Activated naive CD4-positive, alpha-beta T cell (primary cell): ENCODE data around the gene ZNF570.

Experiments used
- DNase-seq, 4 experiments: peaks; one replicate each; lab custom pipeline; 2025; lab: John Stamatoyannopoulos, UW

The ZNF570 gene

DNA sequence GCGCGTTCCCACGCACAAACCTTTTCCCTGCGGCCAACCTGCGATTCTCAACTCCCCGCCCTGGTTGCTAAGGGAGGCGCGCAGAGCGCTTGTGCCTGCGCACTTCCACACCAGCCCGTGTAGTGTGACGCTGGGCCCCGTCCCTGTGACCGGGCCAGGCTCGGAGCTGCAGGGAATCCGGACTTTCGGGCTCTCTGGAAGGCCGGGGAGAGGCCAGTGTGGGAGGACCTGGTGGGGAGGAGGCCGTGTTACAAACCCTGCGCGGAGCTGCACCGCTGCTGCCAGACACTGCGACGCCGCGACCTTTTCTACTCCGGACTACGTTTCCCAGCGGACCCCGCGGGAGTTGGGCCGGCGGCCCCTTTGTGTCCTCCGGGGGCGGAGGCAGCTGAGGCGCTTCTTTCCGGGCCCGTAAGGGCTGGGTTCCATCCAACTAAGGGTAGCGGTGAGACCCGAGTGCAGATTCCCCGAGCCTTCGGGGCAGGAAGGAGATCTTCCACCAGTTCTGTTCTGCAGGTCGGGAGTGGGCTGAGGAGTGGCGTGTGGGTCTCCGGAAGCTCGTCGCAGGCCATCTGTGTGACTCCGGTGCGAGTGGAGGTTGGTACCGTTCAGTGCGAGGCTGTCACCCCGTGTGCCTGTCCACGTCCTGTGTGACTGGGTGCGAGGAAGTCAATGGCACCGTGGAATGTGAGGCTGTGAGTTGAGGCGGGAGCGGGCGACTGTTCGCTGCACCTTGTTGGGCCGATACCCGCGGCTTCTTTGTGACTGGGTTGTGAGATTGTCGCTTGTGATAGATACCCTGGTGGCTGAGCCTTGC lies at the start of gene ZNF570:
Gene ZNF570, plus strand, starts transcription at position 396 of the 817 bp plus-strand sequence. CDS start 999 bp downstream, outside the sequence.
- peak; percentile 71 to 86 (median 74) for DNase-seq

DNA sequence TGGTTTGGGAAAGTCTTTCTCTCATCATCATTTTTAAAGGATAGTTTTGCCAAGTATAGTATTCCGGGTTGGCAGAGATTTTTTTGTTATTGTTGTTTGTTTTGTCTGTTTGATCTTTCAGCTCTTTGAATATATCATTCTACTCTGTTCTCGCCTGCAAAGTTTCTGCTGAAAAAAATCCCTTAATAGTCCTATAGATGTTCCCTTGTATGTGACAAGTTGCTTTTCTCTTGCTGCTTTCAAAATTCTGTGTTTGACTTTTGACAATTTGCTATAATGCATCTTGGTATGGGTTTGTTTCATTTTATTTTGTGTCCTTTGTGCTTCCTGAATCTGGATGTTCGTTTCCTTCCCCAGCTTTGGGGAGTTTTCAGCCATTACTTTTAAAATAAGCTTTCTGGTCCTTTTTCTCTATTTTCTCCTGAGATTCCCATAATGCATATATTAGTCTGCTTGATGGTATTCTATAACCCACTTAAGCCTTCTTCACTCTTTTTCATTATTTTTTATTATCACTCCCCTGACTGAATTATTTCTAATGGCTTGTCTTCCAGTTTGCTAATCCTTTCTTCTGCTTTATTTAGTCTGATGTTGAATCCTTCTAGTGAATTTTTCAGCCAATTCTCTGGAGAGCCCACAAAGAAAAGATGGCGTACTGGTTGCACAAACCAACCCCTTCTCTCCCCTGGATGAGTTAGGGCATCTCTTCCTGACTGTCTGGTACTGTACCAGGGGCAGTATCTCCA lies 16.5 kb upstream of the ZNF570 start:
- no peak for DNase-seq

DNA sequence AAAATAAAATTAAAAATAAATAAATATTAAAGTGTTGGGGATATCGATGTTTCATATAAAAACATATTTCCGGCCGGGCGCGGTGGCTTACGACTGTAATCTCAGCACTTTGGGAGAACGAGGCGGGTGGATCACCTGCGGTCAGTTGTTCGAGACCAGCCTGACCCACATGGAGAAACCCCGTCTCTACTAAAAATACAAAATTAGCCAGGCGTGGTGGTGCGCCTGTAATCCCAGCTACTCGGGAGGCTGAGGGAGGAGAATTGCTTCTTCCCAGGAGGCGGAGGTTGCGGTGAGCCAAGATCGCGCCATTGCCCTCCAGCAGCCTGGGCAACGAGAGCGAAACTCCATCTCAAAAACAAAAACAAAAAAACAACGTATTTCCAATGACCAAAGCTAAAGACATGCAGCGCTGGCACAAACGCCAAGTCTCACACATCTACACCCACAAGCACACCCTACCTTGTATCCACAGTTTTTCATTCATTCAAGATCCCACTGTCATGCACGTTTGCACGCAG lies 2.8 kb upstream of the ZNF570 start:
- DNase-seq = no peak

DNA sequence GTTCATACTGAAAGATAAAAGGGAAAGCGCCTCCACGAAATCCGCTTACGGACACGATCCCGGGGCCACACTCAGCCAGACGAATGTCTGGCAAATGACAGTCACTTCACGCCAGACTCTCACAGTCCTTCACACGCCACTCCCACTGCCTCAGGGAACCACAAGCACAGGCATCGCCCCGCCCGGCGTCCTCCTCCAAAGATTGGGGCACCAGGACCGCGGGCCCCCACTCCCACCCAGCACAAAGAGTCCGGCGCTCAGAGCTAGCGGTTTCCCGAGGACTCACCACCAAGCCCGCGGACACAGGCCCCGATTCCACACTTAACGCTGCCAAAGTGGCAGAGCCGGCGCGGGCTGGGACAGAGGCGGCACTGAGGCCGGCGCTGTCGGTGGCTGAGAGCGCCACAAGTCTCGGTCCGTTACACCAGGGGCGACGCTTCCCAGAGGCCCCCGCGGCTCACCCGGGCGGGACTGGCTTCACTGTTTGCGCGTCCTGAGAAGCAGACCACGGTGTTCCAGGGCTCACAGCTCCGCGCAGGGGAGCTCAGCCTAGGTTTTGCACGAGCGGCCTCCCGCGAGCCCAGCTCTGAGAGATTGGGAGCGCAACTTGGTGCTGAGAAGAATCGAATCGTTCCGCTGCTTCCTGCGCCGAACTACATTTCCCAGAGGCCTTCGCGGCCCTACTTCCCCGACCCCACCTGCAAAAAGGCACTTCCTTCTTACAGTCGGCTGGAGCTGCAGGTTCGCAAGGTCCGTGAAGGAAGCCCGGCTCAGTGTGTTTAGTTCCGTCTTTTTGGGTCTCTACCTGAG lies 2.2 kb upstream of the ZNF570 start, which contains the start of gene ZNF569:
Gene ZNF569, minus strand, starts transcription at position 647 of the 810 bp plus-strand sequence. CDS start 22,523 bp downstream, outside the sequence.
- DNase-seq = peak; percentile 62 to 79 (median 70)

DNA sequence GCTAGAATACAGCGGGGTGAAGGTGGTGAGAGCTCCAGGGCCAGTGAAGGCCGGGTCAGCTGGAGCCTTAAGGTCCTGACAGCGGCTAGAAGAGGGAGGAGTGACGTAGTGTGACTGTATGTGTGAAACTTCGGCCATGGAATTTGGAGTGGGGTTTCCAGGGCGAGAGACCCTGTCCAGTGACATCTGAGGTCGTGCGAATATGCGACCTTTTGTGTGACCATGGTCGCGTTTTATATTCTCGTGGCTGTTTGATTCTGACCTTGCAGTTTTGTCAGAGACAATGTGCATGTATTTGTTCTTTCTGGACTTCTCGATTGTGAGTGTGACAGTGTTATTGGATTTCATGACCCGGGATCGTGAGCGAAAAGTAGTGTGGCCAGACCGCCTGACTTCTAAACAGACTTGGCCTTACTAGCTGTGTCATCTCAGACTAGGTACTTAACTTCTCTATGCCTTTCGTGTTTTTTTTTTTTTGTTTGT lies 1.5 kb upstream of the ZNF570 start:
- no peak for DNase-seq

DNA sequence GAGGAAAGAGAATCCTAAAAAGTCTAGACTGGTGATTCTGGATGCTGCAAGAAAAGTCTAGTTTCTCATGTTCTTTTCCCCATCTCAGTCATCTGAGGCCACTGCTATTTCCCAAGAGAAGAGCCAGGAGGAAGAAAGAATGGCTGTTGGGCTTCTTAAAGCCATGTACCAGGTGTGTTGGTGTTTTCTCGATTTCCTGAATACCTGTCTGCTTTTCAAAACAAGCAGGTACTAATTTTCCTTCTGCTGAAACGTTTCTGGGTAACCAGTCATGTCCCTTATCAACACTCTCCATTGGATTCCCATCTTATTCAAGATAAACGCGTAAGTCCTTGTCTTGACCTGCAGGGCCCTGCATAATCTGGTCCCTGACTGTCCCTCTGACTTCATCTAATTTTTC lies 1.1 kb downstream of the ZNF570 start:
- DNase-seq = no peak

DNA sequence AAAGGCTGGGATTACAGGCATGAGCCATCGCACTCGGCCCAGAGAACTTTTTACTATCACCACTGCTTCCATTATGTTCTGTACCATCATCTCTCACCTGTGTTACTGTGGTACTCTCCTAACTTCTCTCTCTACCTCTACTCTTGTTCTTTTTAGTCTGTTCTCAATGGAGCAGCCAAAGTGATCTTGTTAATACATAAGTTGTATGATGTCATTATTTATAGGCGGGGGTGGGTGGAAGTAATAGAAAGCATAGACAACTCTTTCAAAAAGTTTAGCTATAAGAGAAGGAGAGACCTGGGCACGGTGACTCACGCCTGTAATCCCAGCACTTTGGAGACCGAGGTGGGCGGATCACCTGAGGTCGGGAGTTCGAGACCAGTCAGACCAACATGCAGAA lies 3.0 kb downstream of the ZNF570 start:
- no peak for DNase-seq

DNA sequence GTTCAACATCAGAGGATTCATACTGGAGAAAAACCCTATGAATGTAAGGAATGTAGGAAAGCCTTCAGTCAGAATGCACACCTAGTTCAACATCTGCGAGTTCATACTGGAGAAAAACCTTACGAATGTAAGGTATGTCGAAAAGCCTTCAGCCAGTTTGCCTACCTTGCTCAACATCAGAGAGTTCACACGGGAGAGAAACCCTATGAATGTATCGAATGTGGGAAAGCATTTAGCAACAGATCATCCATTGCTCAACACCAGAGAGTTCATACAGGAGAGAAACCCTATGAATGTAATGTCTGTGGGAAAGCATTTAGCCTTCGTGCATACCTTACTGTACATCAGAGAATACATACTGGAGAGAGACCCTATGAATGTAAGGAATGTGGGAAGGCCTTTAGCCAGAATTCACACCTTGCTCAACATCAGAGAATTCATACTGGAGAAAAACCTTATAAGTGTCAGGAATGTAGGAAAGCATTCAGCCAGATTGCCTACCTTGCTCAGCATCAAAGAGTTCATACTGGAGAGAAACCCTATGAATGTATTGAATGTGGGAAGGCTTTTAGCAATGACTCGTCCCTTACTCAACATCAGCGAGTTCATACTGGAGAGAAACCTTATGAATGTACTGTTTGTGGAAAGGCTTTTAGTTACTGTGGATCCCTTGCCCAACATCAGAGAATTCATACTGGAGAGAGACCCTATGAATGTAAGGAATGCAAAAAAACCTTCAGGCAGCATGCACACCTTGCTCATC lies 15.4 kb downstream of the ZNF570 start:
- DNase-seq = no peak

DNA sequence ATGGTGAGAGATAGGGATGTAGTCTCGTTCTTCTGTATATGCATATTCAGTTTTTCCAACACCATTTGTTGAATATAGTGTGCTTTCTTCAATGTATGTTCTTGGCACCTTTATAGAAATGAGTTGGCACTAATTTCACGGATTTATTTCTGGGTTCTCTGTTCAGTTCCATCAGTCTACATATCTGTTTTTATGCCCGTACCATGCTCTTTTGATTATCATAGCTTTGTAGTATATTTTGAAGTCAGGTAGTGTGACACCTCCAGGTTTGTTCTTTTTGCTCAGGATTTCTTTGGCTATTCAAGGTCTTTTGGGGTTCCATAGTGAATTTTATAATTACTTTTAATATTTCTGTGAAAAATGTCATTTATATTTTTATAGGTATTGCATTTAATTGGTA lies 23.1 kb downstream of the ZNF570 start:
- DNase-seq = no peak

DNA sequence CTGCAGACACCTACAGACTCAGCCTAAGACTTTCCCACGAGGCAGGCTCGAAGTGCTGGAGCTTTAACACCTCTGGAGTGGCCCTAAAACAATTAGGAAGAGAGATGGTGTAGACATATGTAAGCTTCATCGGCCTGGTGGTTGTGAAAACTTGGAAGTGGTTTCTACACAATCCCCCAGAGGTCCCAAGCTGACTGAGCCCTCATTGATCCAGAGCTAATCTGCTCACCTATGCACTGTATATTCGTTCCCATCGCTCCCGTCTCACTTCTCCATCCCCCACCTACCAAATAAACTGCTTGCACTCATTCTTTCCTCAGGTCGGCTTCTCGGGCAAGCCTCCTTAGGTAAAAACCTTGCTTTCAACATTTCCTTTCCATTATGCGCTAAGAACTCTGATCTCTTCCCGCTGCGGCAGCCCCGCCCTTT lies 36.8 kb downstream of the ZNF570 start:
- DNase-seq = no peak

DNA sequence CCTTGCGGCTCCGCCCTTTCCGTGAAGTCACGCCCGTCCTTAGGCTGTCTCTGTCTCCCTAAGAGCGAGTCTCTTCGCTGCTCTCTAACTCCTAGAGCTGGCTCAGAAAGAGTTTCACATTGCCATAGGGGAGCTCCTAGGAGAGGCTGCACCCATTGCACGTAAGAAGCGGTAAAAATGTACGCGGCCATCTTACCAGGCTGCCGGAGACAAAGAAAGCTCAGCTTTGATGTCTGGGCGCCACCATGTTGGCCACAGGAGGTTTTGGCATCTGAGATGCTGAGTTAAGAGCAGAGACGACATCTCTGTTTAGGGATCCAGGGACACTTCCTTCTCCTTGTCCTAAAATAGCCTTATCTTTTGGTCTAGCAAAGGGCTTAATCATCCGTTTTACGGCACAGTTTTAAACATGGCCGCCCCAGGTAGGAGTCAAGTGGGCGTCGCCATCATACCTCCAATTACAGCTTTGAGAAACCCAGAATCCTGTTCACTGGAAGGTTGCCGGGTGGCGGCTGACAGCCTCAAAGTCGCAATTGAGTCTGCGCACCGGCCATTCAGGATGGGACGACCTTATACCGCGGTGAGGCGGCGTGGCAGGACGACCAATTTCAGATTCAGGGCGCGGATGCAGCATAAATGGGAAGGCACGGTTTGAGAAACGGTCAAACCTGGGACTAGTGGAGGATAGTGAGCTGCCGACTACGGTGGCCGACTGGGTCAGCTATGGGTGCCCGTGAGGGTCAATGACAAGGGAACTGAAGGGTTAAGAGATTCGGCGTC lies 37.4 kb downstream of the ZNF570 start, which contains the start of gene ZNF793:
Gene ZNF793, plus strand, starts transcription at position 553 of the 780 bp plus-strand sequence. CDS start 16,501 bp downstream, outside the sequence.
- DNase-seq = peak; percentile 26 to 65 (median 47)

DNA sequence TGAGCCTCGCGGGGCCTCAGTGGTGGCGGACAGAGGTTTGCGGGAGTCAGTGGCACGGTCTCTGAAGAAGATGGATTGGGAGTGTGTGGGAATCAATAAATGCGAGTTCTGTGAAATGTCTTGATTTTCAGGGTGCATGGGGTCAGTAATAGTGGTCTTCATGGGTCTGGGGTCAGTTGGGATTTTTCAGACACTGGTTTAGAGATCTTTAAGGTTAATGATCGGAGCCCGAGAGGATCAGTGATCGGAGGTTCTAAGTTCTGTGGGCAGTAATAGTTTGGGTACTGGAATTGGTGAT lies 38.0 kb downstream of the ZNF570 start:
- no peak for DNase-seq

DNA sequence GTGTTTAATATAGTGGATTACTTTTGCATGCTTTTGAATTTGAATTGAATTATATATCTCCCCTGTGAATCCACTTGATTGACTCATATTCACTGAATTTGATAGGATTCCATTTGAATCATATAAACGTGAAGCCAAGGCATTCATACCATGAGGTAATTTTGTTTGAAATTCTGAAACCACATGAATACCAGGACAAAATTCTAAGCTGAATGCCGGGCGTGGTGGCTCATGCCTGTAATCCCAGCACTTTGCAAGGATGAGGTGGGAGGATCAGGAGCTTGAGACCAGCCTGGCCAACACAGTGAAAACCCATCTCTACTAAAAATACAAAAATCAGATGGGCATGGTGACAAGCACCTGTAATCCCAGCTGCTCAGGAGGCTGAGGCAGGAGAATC lies 42.0 kb downstream of the ZNF570 start:
- DNase-seq = no peak

DNA sequence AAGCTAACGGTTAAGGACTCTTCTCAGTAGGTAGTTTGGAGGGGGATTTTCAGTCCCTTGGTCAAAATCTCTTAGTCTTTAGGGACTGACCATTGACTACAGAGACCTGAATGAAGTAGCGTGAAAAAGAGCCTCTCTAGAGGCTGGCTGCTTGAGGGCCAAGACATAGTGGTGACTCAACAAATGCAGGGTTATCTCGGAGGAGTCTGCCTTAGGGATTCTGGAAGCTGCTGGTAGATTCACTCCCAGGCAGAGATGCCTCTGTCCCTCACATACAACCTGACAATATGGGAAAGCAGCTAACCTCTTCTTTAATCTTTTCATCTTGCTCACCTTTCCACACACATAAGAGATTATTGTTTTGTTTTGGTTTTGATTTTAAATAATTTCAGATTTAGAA lies 42.7 kb downstream of the ZNF570 start:
- no peak for DNase-seq

DNA sequence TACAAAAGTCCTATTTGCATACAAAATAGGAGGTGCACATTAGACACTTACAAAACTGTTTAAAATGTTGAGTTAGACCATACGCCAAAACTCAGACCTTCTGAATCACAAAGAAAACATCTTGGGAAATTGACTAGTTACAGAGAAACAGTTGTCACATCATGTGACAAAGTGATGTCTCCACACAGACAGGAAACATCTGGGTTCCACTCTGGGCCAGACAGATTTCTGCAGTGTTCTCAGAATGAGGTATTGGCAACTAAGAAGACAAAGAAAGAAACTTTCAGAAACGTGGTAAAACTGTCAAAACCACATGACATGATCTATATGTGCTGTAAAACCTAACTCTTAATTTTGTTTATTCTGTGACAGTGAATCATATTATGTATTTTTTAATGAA lies 44.2 kb downstream of the ZNF570 start:
- DNase-seq = no peak

DNA sequence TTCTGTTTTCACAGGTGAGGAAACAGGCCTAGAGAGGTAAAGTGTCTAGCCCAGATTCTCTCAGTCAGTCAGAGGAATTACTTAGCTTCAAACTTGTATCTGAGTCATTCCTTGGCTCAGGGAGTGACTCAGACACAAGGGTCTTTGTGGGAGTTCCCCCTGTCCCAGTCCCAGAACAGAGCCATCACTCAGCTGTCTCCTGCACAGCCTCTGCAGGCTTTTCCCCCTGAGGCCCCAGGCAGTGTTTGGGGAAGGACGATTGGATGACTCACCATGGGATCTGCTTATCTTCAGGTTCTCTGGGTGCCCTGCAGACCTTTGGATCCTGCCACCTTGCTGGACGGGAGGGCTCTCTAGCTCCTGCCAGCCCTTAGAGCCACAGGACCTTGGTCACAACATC lies 50.7 kb downstream of the ZNF570 start:
- DNase-seq = no peak

DNA sequence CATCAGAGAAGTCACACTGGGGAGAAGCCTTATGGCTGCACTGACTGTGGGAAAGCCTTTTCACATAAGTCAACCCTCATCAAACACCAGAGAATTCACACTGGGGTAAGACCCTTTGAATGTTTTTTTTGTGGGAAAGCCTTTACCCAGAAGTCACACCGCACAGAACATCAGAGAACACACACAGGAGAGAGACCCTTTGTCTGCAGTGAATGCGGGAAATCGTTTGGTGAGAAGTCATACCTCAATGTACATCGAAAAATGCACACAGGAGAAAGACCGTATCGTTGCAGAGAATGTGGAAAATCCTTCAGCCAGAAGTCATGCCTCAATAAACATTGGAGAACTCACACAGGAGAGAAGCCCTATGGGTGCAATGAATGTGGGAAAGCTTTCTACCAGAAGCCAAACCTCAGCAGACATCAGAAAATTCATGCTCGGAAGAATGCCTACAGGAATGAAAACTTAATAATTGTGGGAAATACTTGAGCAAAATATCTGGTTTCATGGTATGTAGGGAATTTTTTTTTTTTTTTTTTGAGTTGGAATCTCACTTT lies 68.3 kb downstream of the ZNF570 start:
- no peak for DNase-seq
